ENCODE measurements around the gene NAV3. TPM values are rescaled to one million over a fixed set of nuclear protein-coding genes. Genes with fewer than 3 reads are reported as not detected.
A peak's percentile ranks its signal among the peaks of the same experiment; 100 is the strongest.

The NAV3 gene
- total RNA-seq, 4 donors from 2014 or later = 32.0 to 60.5 (median 35.8) TPM

DNA sequence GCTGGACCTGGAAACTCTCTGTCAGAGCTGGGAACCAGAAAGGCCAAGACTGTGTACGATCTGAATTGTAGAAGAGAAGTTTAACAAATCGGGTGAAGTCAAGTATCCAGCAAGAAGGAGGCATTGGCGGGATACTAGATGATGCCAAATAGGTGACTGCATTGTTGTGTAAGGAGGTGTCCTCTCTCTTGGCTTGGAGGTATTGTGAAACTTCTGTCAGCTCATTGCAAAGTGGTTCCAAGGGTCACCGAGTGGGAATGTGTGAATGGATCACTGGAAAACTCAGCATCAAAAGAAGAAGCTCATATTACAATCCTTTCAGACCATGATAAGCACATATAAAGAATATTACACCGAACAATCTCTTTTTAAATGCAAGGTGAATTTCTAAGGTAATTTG lies 11.7 kb downstream of the NAV3 start:
- TF ChIP-seq, protein P1, sequence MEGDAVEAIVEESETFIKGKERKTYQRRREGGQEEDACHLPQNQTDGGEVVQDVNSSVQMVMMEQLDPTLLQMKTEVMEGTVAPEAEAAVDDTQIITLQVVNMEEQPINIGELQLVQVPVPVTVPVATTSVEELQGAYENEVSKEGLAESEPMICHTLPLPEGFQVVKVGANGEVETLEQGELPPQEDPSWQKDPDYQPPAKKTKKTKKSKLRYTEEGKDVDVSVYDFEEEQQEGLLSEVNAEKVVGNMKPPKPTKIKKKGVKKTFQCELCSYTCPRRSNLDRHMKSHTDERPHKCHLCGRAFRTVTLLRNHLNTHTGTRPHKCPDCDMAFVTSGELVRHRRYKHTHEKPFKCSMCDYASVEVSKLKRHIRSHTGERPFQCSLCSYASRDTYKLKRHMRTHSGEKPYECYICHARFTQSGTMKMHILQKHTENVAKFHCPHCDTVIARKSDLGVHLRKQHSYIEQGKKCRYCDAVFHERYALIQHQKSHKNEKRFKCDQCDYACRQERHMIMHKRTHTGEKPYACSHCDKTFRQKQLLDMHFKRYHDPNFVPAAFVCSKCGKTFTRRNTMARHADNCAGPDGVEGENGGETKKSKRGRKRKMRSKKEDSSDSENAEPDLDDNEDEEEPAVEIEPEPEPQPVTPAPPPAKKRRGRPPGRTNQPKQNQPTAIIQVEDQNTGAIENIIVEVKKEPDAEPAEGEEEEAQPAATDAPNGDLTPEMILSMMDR (IDR thresholded peaks at IDR 0.05) = no peak
- TF ChIP-seq EP300 (IDR thresholded peaks at IDR 0.05) (no peak), POLR2A (IDR thresholded peaks at IDR 0.05) (no peak)
- Histone ChIP-seq H3K27ac (no peak overlapping the region), H3K36me3 (no peaks in the 10 kb centered on the region), H3K27me3 (no peaks in the 10 kb centered on the region), H3K9me3 (no peaks in the 10 kb centered on the region), H3K4me1 (peaks cover 0 to 12% (median 0%) of the 10 kb centered on the region in 4 donors), H3K4me3 (no peak overlapping the region)
- no peak for DNase-seq (ENCODE audit: low spot score in 2 of 2)
- 86 to 92% methylated on average over 5 of the region's 5 CpGs for WGBS, 2 donors

DNA sequence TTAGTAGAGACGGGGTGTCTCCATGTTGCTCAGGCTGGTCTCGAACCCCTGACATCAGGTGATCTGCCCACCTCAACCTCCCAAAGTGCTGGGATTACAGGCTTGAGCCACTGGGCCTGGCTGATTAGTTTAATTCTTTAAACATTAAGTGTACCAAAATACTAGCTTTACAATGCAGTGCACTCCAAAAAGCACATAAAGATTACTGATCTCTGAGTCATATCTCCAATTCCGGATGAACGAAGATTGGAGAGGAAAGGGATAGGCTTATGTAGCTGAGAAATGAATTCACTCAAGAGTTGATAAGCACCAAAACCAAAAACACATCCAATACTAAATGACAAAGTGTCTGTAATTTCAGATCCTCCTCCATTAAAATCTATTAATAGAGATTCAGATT lies 15.1 kb downstream of the NAV3 start:
- no peaks in the 10 kb centered on the region for H3K27me3 ChIP-seq
- WGBS, 2 donors = 83 to 86% methylated on average over 4 of the region's 4 CpGs
- H3K36me3 ChIP-seq = no peaks in the 10 kb centered on the region
- no peaks in the 10 kb centered on the region for H3K9me3 ChIP-seq
- no peak for TF ChIP-seq POLR2A (IDR thresholded peaks at IDR 0.05)
- TF ChIP-seq, protein P1 (IDR thresholded peaks at IDR 0.05) = no peak
- TF ChIP-seq EP300 (IDR thresholded peaks at IDR 0.05) = no peak
- H3K4me3 ChIP-seq = no peak overlapping the region
- H3K27ac ChIP-seq = no peak overlapping the region
- no peak for DNase-seq (ENCODE audit: low spot score in 2 of 2)
- H3K4me1 ChIP-seq = peaks cover 0 to 22% (median 7%) of the 10 kb centered on the region in 4 donors

DNA sequence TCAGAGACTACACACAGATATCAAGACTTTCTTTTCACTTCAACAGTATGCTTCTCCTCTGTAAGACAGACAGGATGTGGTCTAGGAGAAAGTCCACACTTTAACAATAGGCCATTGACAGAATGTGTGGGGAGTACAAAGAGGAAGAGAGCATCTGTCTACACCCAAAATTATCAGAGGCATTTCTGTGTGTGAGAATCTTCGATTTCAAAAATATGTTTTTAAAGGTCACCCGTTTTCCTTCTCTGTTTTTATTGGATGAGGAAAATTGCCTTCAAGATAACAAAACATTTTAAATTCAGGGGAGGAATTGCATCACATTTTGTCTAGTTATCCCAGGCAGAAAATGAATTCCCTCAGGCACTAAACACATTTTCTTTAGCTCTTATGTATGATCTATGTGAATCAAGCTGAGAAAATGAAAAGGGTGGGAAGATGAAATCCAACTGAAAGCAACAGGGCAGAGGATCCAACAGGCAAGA lies 16.4 kb downstream of the NAV3 start:
- no peak for DNase-seq (ENCODE audit: low spot score in 2 of 2)
- no peaks in the 10 kb centered on the region for H3K27me3 ChIP-seq
- no peak for TF ChIP-seq POLR2A (IDR thresholded peaks at IDR 0.05)
- no peak for TF ChIP-seq EP300 (IDR thresholded peaks at IDR 0.05)
- H3K9me3 ChIP-seq = no peaks in the 10 kb centered on the region
- no peak overlapping the region for H3K27ac ChIP-seq
- peaks cover 0 to 22% (median 7%) of the 10 kb centered on the region in 4 donors for H3K4me1 ChIP-seq
- H3K4me3 ChIP-seq = no peak overlapping the region
- WGBS, 2 donors = 14 to 19% methylated on average over 2 of the region's 2 CpGs
- no peaks in the 10 kb centered on the region for H3K36me3 ChIP-seq

DNA sequence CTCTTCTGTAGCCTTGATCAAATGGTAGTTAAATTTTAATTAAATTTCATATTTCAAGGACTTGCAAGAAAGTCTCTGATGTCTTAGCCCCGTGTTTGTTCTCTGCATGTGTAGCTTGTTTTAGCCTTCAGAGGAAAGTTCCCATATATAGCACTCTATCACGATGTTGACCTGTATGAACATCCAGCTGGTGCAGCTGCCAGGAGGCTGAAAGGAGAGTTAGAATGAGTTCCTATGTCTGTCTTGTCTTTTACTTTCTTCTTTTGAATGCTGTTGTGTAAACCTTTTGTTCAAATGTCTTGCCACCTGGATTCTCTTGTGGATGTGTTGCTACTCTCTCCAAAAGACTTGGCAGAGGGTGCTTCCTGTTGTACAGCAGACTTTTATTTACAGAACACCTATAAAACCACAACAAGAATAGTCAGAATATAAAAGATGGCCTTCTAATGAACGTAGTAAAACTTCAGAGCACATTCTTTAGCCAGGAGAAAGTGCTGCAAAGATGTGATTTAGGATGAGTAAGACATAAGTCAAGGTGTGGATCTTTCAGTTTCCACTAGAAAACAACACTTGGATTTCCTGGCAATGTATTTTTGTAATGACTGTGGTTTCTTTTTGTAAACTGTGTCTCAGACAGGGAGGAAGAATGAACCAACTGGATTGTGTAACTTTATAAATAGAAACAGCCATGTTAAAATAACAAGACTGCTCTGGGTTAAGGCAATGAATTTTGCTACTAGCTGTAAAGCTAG lies 17.2 kb downstream of the NAV3 start:
- TF ChIP-seq EP300 (IDR thresholded peaks at IDR 0.05) (no peak), POLR2A (IDR thresholded peaks at IDR 0.05) (no peak)
- TF ChIP-seq, protein P1 (IDR thresholded peaks at IDR 0.05) = no peak
- peak overlapping the region in 1 of 4 donors; percentile 22 for H3K27ac ChIP-seq
- no peaks in the 10 kb centered on the region for H3K9me3 ChIP-seq
- no peak overlapping the region for H3K4me3 ChIP-seq
- 26 to 40% methylated on average over 3 of the region's 3 CpGs for WGBS, 2 donors
- no peaks in the 10 kb centered on the region for H3K36me3 ChIP-seq
- no peak for DNase-seq (ENCODE audit: low spot score in 2 of 2)
- no peaks in the 10 kb centered on the region for H3K27me3 ChIP-seq
- H3K4me1 ChIP-seq = peaks cover 0 to 22% (median 7%) of the 10 kb centered on the region in 4 donors

DNA sequence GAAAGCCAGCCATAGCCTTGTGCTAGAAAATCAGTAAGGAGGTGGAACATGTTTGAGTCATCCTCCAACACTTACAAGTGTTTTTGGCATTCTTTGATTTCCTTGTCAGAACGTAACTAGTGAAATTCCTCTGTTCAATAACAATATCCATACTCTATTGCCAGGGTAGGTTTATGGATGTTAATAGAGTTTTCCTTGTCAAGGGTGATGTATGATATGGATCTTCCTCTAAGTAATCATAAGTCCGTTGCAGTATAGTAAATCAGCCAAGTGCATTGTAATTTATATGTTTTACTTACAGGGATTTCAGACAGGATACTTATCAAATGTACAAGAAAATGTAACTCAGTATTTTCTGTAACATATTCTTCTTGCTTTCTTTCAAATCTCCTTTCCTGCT lies 19.4 kb downstream of the NAV3 start:
- TF ChIP-seq POLR2A (IDR thresholded peaks at IDR 0.05) = no peak
- TF ChIP-seq EP300 (IDR thresholded peaks at IDR 0.05) = no peak
- TF ChIP-seq, protein P1 (IDR thresholded peaks at IDR 0.05) = no peak
- Histone ChIP-seq H3K27me3 (no peaks in the 10 kb centered on the region), H3K9me3 (no peaks in the 10 kb centered on the region), H3K4me1 (peaks cover 0 to 22% (median 7%) of the 10 kb centered on the region in 4 donors), H3K27ac (no peak overlapping the region), H3K4me3 (no peak overlapping the region), H3K36me3 (no peaks in the 10 kb centered on the region)
- WGBS, 2 donors = 79 to 84% methylated on average over 2 of the region's 2 CpGs
- DNase-seq (ENCODE audit: low spot score in 2 of 2) = no peak
